Muscle of back (tissue), 11 donors: ENCODE results near the gene LGALS8. TPM values are rescaled to one million over a fixed set of nuclear protein-coding genes. Genes with fewer than 3 reads are reported as not detected.
"Not testable (repeated sequence)": the region's sequence is repeated elsewhere in the genome, so short reads cannot be mapped to it uniquely, and the experiment has no call there.

Experiments
- DNase-seq, 3 donors: peaks; one replicate each; pipeline versions ENCODE4 v3.0.0 to v3.0.0-alpha.2; 2013
- polyA plus RNA-seq, 10 donors: library from polyadenylated mRNA; unstranded; fragments of 120-200 nt; gene quantifications; one replicate each; pipeline ENCODE4 v1.2.1, GENCODE V29; 2013; ENCODE audit not compliant: insufficient read length in 10 of 10

Gene LGALS8
- polyA plus RNA-seq, 10 donors: 20.1 to 49.1 (median 34.3) TPM

GRCh38 chr1:236578661-236579060, 54.9 kb downstream of the LGALS8 start:
- no peak for DNase-seq

GRCh38 chr1:236580404-236580803, 56.6 kb downstream of the LGALS8 start:
- DNase-seq: not testable (repeated sequence)

- no peak for DNase-seq
Observed at GRCh38 chr1:236581528-236581927, 57.7 kb downstream of the LGALS8 start.

- DNase-seq: no peak
Observed at GRCh38 chr1:236589531-236589930, 65.7 kb downstream of the LGALS8 start.

GRCh38 chr1:236590553-236591150, 66.9 kb downstream of the LGALS8 start:
- DNase-seq: no peak

GRCh38 chr1:236602171-236602570, 78.4 kb downstream of the LGALS8 start:
- DNase-seq: no peak

Other genes with a start within 250 kb of the LGALS8 start
- 1 to 10 TPM; 2.0 to 4.5 (median 3.4) TPM for gene ERO1B, start 242.0 kb upstream of the LGALS8 start, polyA plus RNA-seq
- 1 to 10 TPM in 2 of 10 donors, under 1 TPM in 8; 0.20 to 4.9 (median 0.59) TPM for gene EDARADD, start 129.7 kb upstream of the LGALS8 start, polyA plus RNA-seq
- gene HEATR1, start 80.5 kb downstream of the LGALS8 start, polyA plus RNA-seq: 10 to 100 TPM; 12.1 to 36.2 (median 20.4) TPM
- 1,000 to 10,000 TPM; 1,015 to 2,123 (median 1,808) TPM for gene ACTN2, start 162.5 kb downstream of the LGALS8 start, polyA plus RNA-seq